A673 (cell line): ENCODE measurements around the gene PLCB4. TPM values are rescaled to one million over a fixed set of nuclear protein-coding genes. Genes with fewer than 3 reads are reported as not detected.

Source experiments
- BruUV-seq: library from RNA; stranded (reverse); fragments of 400-500 nt; replicated peaks from 2 replicates; lab custom pipeline; 2021; lab: Mats Ljungman, UMichigan
- CTCF ChIA-PET: fragments of 300-600 bp; sonication (Branson Sonifier 250); formaldehyde crosslinking; loops from one replicate; lab custom pipeline; 2022; ENCODE audit warnings: antibody characterized with exemption; lab: Charles Lee
- POLR2A ChIA-PET: fragments of 300-600 bp; sonication (Branson Sonifier 250); formaldehyde crosslinking; loops from one replicate; lab custom pipeline; 2022; ENCODE audit warnings: antibody characterized with exemption; ENCODE audit not compliant: low non-redundant PET; lab: Charles Lee
- DNase-seq: peaks from one replicate; pipeline ENCODE4 v3.0.0-alpha.2; 2015; ENCODE audit warnings: low spot score
- H3K27ac ChIP-seq: fragments of 200-600 bp; sonication (generic); 2 replicates; pipeline ENCODE4 v1.5.1; 2016; ENCODE audit warnings: mixed run types, low read depth, mild to moderate bottlenecking, mixed read lengths, antibody characterized with exemption, low read length; ENCODE audit not compliant: poor library complexity, severe bottlenecking
- H3K27me3 ChIP-seq: fragments of 200-600 bp; sonication (generic); replicated peaks from 2 replicates; pipeline ENCODE4 v1.6.1; 2017; ENCODE audit warnings: mixed run types, low read depth, mild to moderate bottlenecking, mixed read lengths, antibody characterized with exemption, low read length; ENCODE audit not compliant: insufficient read depth, poor library complexity
- H3K36me3 ChIP-seq: fragments of 200-600 bp; sonication (generic); 2 replicates; pipeline ENCODE4 v1.6.1; 2016; ENCODE audit warnings: mixed run types, mild to moderate bottlenecking, mixed read lengths, antibody characterized with exemption, low read length; ENCODE audit not compliant: insufficient read depth, poor library complexity, severe bottlenecking
- H3K4me1 ChIP-seq: fragments of 200-600 bp; sonication (generic); 2 replicates; pipeline ENCODE4 v1.6.1; 2017; ENCODE audit warnings: mixed run types, mild to moderate bottlenecking, mixed read lengths, antibody characterized with exemption, low read length; ENCODE audit not compliant: insufficient read depth, poor library complexity, severe bottlenecking
- H3K4me3 ChIP-seq: fragments of 200-600 bp; sonication (generic); 2 replicates; pipeline ENCODE4 v1.5.1; 2016; ENCODE audit warnings: low read depth, mixed run types, mild to moderate bottlenecking, mixed read lengths, low read length; ENCODE audit not compliant: poor library complexity, severe bottlenecking
- H3K9me3 ChIP-seq: fragments of 200-600 bp; sonication (generic); 2 replicates; pipeline ENCODE4 v1.6.1; 2016; ENCODE audit warnings: mixed run types, low read depth, mild to moderate bottlenecking, mixed read lengths, antibody characterized with exemption, low read length; ENCODE audit not compliant: poor library complexity, severe bottlenecking
- CTCF ChIP-seq: fragments of 300-800, 200-600 bp; sonication (generic); conservative IDR thresholded peaks from 2 replicates; pipeline ENCODE4 v1.5.1; 2017; ENCODE audit warnings: low read depth, mild to moderate bottlenecking, antibody characterized with exemption, low read length, moderate library complexity, mixed read lengths
- EZH2 ChIP-seq: fragments of 200-600 bp; sonication (generic); IDR thresholded peaks from 2 replicates; pipeline ENCODE4 v1.6.1; 2017; ENCODE audit warnings: borderline replicate concordance, low read depth, mild to moderate bottlenecking, mixed read lengths, antibody characterized with exemption, low read length; ENCODE audit not compliant: poor library complexity, severe bottlenecking
- intact Hi-C: fragments of 100-400 bp; cut with micrococcal nuclease; formaldehyde crosslinking; loops from one replicate; pipeline ENCODE4 v1.10.0; 2022; ENCODE audit not compliant: unreplicated experiment
- total RNA-seq: library from RNA; stranded (reverse); gene quantifications from 2 replicates; pipeline ENCODE4 v1.2.3, GENCODE V29; 2021

PLCB4 gene
- total RNA-seq, 1 experiment from 2014 or later = 6.2 TPM

- TF ChIP-seq CTCF = no peak
- no peak for TF ChIP-seq EZH2
- intact Hi-C loops = no loop called here
These were observed 12.6 kb downstream of the PLCB4 start for GRCh38 chr20:9081423-9081966.

GRCh38 chr20:9082741-9083140 lies 13.9 kb downstream of the PLCB4 start:
- ChIA-PET CTCF (no interaction called here), POLR2A (no interaction called here)
- H3K36me3 ChIP-seq = no peaks in the 10 kb centered on the region
- BruUV-seq = no TSS peak
- no peak for DNase-seq
- H3K9me3 ChIP-seq = no peaks in the 10 kb centered on the region
- no peak for TF ChIP-seq EZH2
- TF ChIP-seq CTCF = no peak
- intact Hi-C loops = no loop called here
- no peaks in the 10 kb centered on the region for H3K27me3 ChIP-seq
- H3K27ac ChIP-seq = no peak overlapping the region
- no peaks in the 10 kb centered on the region for H3K4me1 ChIP-seq
- no peak overlapping the region for H3K4me3 ChIP-seq

More at GRCh38 chr20:9081423-9081966, 12.6 kb downstream of the PLCB4 start:
- H3K4me1 ChIP-seq = no peaks in the 10 kb centered on the region
- no peaks in the 10 kb centered on the region for H3K9me3 ChIP-seq
- CTCF ChIA-PET = no interaction called here
- H3K27me3 ChIP-seq = no peaks in the 10 kb centered on the region
- no peaks in the 10 kb centered on the region for H3K36me3 ChIP-seq
- BruUV-seq = no TSS peak
- peak; percentile 11 for DNase-seq
- H3K4me3 ChIP-seq = no peak overlapping the region
- POLR2A ChIA-PET = no interaction called here
- H3K27ac ChIP-seq = no peak overlapping the region

GRCh38 chr20:9087531-9088217 lies 18.8 kb downstream of the PLCB4 start:
- no TSS peak for BruUV-seq
- Histone ChIP-seq H3K36me3 (no peaks in the 10 kb centered on the region), H3K9me3 (no peaks in the 10 kb centered on the region), H3K27me3 (no peaks in the 10 kb centered on the region), H3K27ac (no peak overlapping the region), H3K4me3 (no peak overlapping the region), H3K4me1 (no peaks in the 10 kb centered on the region)
- CTCF ChIA-PET = no interaction called here
- DNase-seq = no peak
- POLR2A ChIA-PET = no interaction called here
- no peak for TF ChIP-seq CTCF
- TF ChIP-seq EZH2 = no peak
- intact Hi-C loops = no loop called here
